HG02798 (cell line): Measurements from ENCODE around the gene COQ10A.
"Not testable (repeated sequence)": the region's sequence is repeated elsewhere in the genome, so short reads cannot be mapped to it uniquely, and the experiment has no call there.

Source experiments
- ATAC-seq: cut with Tn5 transposase; IDR thresholded peaks from one replicate; pipeline ENCODE4 v1.9.1; 2021; ENCODE audit warnings: mild to moderate bottlenecking; ENCODE audit not compliant: unreplicated experiment, poor library complexity

COQ10A gene

DNA sequence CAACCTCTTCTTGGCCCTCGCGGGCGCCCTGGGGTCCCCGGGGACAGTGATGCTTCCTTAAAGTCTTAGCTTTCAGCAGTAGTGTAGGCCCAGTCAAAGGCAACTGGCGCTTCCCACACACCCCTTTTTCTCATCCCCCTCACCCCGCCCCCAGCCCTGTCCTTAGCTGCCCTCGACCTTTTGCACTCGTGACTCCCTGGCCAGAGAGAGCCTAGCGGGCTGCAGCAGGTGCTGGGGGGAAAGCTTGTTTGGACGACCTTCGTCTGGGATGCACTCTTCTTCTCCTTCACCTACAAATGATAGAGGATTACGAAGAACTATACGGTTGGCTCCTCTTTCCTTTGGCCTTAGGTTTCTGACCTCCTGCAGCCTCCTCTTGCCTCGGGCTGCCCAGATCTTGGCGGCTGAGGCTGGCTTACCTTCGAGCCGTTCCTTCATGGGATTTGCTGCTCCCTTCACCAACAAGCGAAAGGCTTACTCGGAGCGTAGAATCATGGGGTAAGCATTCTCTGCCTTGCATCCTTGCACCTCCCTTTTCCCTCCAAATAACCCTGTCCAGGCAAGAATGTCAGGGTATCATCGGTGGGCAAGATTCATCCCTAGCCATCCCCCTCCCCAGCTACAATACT lies 815 bp downstream of the COQ10A start:
- peak; percentile 0 for ATAC-seq

DNA sequence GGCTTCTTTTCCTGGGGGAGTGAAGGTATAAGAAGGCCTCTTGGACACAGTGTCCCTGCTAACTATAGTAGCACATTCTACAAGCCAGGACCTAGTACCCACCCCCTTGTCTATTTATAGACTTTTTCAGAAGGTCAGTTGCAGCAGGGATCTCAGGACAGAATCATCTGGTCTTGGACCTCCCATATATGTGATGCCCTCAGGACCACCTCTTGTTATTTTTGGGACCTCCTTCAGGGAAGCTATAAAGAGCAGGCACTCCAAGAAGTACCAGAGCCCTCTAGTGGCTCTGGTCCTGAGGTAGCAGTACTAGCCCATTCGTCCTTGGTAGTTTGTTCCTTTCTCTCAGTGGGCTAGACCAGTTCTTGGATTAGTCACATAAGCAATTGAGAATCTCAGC lies 4.3 kb downstream of the COQ10A start:
- no peak for ATAC-seq

DNA sequence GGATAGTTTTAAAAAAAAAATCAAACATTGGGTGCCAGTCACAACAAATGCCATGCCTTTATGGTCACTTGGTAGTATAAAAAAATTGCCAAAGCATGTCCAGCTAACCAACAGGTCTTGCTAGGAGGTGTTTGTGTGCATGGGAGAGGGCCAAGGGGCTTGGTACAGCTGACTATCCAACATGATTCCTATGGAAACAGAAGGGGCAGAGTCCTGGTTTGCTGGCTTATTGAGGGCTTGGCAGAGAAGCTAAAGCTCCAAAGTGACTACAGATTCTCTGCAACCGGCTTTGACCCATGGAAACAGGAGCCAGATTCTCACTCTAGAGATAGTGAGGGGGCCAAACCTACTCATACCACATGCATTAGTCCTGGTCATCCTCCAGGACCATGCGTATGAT lies 5.7 kb downstream of the COQ10A start:
- ATAC-seq = not testable (repeated sequence)

DNA sequence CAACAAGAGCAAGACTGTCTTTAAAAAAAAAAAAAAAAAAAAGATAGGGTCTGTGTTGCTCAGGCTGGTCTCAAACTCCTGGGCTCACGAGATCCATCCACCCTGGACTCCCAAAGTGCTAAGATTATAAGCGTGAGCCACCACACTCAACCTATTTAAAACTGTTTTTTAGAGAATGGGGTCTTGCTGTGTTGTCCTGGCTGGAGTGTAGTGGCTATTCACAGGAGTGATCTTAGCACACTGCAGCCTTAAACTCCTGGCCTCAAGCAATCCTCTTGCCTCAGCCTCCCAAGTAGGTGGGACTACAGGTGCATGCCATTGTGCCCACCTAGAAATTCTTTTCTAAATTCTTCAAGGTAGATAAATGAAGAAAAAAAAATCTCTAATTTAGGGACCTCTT lies 7.6 kb downstream of the COQ10A start:
- no peak for ATAC-seq

DNA sequence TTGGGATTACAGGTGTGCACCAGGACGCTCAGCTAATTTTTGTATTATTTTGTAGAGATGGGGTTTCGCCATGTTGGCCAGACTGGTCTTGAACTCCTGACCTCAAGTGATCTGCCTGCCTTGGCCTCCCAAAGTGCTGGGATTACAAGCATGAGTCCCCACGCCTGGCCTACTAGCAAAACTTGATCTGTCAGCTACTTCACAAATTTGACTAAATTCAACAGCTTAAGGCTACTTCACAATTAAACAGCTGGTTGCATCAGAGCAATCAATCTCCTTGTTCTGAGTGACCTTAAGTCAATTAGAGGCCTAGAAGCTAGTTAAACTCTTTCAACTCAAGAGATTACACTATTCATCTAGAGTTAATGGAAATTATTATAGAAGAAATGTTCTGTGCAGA lies 12.2 kb downstream of the COQ10A start:
- ATAC-seq = no peak

DNA sequence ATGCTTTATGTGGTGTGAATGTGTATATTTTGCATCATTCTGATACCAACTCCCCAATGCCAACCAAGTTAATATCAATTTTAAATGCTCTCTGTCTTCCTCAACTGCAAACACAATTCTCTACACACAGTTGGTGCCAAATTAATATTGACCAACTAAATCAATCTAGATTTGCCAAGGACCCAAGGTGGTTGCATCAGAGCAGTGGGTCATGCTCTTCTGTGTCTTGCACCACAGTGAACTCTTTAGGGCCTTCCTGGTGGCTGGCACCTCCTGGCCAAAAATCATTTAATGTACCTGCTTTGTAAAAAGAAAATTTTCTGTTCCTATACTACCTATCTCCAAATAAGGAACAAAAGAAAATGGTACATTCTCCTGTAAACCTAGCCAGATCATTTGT lies 14.1 kb downstream of the COQ10A start:
- no peak for ATAC-seq

DNA sequence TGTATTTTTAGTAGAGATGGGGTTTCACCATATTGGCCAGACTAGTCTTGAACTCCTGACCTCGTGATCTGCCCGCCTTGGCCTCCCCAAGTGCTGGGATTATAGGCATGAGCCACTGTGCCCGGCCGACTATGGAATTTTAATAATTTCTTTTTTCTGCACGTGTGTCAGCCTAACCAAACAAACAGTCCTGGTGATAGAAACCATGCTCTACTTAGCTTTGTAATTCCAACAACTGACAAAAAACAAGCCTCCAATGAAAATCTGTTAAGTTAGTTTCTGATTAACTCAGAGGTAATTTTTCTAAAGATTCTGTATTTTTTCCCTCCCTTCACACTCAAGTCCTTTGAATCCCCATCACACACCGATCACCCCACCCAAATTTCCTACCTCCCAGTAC lies 15.3 kb downstream of the COQ10A start:
- no peak for ATAC-seq

DNA sequence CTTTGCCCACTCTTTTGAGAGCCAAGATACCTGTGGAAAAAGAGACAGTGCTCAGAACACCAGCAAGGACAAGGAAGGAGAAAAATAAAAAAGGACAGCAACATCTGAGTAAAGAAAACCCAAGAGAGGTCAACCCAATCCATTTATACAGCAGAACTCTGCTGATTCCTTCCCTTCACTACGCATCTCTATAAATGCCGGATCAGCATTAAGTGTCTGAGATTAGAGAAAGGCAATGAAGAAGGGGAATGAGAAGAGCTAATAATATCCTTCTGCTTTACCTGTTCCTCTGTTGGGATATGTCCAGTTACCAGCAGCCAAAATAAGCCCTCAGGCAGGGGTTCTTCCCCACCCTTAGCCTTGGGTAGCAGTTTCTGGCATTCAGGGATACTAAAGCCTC lies 15.8 kb downstream of the COQ10A start:
- no peak for ATAC-seq

DNA sequence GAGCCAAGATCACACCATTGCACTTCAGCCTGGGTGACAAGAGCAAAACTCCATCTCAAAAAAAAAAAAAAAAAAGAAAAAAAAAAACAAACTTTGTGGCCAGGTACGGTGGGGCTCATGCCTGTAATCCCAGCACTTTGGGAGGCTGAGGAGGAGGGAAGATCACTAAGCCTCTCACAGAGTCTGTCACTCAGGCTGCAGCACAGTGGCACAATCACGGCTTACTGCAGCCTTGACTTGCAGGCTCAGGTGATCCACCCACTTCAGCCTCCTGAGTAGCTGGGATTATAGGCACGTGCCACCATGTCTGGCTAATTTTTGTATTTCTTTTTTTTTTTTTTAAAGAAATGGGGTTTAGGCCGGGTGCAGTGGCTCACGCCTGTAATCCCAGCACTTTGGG lies 17.5 kb downstream of the COQ10A start:
- not testable (repeated sequence) for ATAC-seq

DNA sequence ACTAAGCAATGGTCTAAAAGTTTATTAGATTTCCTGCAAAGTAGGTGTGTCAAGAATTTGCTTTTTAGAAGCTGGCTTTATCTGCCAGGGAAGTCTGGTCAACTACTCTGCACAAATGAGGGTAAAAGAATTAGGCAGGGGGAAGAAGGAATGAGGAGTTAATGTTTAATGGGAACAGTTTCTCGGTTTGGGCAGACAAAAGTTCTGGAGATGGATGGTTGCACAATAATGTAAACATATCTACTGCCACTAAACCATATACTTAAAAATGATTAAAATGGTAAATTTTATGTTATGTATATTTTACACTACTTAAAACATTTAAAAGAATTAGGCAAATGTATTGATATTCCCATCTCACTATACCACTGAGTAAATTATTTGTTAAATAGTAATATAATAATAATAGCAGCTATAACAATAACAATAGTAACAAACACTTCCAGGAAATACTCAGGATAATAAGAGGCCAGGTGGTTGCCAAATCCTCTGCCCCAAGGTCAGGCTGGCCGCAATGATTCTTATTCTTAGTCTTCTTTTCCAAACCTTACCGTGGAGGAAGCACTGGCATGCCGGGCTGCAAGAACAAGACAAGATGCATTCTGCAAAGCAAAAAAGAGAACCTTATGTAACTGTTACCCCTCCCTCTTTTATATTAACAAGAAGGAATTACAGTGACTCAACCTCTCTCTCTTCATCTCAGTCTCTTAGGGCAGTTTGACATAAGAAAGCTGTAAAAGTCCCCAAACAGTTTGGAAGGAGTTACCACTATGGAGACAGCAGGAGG lies 19.5 kb downstream of the COQ10A start:
- no peak for ATAC-seq

DNA sequence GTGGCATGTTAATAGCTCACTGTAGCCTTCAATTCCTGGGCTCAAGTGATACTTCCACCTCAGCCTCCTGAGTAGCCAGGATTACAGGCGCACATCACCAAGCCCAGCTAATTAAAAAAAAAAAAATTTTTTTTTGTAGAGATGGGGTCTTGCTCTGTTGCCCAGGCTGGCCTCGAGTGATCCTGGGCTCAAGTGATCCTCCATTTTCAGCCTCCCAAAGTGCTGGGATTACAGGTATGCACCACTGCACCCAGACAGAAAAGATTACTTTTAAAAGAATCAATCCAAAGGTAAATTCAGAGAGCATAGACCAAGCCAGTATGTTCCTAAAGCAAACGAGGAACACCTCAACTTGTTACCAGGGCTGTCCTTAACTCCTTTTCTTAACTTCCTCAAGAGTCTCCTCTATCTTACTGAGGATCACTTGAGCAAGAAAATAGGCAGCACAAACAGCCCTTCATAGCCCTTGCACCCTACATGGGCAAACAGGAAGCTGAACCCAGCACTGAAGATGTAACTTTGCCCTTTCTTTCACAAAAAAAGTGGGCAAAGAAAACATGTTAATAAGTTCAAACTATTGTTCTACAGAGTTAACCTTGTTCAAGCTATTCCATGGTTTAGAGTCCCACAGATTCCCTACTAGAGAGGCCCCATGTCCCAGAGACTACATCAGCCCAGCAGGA lies 22.1 kb downstream of the COQ10A start:
- ATAC-seq = no peak

DNA sequence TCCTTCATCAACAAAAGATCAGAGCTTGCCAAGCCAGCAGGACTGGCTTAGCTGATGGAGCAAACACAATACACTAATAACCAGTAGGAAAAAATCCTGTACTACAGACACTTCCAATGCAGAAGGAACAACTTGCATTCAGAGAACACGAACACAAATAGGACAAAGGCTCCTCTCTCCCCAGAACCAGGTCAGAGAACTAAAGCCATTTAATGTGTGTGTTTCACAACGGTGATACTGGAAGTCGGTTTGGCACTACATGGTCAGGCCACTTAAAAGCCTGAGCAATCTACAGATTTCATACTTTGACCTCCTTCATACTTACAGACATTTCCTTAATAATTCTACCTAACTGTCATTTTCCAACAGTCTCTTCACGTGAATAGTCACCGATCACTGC lies 27.1 kb downstream of the COQ10A start:
- ATAC-seq = no peak

DNA sequence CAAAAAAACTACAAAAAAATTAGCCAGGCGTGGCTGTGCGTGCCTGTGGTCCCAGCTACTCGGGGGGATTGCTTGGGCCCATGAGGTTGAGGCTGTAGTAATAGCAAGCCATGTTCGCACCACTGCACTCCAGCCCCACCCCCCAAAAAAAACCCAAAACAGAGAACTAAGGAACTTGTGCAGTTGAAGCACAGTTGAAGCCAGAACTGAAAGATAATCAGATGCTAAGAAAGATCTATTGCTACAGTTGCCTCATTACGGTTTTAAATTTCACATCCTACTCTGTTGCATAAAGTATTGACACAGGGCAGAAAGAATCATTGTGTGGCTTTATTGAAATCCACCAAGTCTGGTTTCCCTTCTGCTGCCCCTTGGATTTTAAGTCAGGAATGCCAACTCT lies 29.6 kb downstream of the COQ10A start:
- ATAC-seq = no peak

DNA sequence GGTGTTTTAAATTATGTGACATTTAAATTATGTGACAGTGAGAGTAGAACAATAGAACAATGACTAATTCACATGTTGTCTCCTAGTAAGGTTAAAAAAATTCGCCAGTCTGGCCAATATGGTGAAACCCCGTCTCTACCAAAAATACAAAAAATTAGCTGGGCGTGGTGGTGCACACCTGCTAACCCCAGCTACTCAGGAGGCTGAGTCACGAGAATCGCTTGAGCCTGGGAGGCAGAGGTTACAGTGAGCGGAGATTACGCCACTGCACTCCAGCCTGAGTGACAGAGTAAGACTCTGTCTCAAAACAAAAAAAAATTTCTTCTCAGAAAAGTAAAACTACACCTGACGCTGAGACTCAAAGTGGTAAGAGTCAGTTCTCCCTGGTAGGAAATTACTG lies 30.7 kb downstream of the COQ10A start:
- no peak for ATAC-seq

DNA sequence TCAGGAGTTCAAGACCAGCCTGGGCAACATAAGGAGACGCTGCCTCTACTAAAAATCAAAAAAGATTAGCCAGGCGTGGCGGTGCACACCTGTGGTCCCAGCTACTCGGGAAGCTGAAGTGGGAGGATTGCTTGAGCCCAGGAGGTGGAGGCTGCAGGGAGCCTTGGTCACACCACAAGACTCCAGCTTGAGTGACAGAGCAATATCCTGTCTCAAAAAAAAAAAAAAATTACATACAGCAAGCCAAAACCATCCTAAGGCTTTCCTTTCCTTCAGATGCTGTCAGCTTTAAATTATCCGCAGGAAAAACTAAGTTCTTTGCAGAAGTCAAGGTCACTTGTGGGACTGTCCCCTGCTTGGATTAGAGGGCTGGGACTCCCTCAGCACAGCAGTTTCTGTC lies 32.1 kb downstream of the COQ10A start:
- ATAC-seq = no peak

DNA sequence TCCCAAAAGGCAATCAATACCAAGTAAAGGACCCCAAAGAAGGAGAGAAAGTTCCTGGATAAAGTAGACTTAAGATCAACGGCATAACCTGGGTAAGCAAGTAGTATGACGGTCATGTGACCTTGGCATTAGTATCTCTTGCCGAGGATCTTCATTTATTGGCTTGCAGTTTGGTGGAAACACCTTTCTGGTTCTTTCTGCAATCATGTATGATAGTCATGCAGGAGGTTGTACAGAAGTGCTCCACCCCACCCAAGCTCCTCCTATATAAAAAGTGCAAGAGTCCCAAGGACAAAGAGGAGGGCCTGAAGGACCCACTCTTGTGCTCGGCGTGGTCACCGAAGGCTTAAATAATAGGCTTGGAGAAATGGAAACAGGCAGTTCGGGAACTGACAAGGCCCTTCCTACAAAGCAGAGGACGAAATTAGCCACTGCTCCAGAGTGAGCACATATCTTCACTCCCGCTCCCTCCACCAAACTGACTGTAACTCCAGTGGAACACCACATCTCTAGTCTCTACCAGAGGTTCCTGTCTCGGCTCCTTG lies 32.6 kb downstream of the COQ10A start:
- ATAC-seq = no peak

DNA sequence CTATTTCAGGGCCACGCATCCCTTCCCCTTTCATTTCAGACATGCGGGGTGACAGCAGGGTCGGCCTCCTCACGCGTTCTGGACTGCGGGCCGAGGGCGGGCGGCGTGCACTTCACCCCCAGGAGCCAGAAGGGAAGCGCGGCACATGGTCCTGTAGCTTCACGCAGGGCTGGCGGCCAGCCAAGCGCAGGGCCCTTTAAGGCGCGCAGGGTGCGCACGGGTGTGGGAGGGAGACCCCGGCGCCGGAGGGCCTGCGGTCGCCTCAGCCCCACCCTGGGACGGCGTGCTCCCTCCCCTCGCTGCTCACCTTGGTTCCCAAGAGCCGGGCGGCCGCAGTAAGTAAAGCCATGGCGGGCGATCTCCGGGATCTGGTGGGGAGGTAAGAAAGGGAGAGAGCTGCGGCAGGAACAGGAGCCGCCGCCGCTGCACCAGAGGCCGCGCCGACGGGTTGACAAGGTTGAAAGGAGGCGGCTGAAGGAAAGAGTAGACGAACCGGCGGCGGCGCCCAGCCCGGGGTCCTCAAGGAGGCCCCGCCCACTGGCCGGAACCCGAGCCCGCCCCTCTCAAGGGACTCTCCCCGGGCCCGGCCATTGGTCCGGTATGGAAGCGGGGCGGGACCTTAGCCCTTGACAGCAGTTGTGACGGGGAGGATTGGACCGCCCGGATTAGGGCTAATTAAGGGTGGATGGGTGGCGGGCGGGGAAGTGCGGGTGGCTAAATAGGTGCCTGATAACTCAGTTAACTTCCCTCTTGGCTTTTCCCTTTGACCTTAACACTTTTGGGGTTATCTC lies 33.3 kb downstream of the COQ10A start, which contains the start of gene CS:
CS (minus strand) TSS at position 478 of the 791 bp plus-strand sequence; CDS start at position 349, 129 bp downstream.
- peak; percentile 92 for ATAC-seq

DNA sequence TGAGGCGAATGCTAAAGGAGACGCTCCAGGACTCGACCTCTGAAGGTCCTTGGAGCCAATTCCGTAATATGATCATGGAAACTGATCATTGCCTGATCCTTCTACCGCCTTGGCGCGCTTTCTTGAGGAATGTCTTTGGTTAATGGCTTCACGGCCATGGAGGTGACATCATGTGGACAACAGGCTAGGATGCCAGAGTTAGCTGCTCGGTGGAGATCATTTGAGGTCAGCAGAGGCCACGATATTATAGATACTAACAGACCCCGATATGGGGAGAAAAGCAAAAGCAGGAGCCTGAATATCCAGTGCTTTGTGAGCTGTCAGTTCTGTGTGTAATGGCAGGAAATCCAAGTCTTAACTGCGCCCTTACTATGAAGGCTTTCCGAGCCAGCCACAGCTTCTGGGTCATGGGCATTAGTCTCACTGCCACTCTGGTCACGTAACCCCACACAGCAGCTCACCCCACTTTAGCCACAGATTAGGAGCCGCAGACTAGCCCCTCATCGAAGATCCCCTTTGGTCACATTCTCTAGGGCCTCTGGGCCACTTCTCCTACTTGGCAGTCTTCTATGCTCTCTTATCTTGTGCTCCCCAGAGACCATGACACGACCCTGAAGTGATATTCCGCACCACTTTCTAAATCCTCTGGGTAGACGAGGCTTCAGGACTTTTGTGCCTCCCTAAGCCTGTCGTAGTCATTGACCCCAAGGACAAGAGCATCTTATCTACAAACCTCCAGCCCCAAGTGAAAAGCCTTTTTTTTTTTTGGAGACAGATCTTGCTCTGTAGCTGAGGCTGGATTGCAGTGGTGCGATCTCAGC lies 34.1 kb downstream of the COQ10A start:
- ATAC-seq = no peak

DNA sequence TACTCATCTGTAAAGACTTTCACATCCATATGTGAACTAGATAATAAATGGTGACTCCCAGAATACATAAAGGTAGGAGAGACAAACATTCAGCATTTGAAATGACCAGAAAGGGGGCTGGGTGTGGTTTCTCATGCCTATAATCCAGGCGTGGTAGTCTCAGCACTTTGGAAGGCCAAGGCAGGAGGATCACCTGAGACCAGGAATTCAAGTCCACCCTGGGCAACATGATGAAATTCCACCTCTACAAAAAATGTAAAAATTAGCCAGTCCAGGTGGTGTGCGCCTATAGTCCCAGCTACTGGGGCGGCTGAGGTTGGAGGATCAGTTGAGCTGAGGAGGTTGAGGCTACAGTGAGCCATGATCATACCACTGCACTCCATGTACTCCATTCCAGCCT lies 37.5 kb downstream of the COQ10A start:
- no peak for ATAC-seq
